GM12801 (cell line): Measurements from ENCODE around the gene CISH.

Experiments used
- TF ChIP-seq, protein P1 (sequence below): IDR thresholded peaks from one replicate; pipeline ENCODE4 v1.5.1; 2011; ENCODE audit warnings: control low read depth; ENCODE audit not compliant: insufficient read length; ENCODE audit errors: extremely low read depth

The CISH gene, protein sequence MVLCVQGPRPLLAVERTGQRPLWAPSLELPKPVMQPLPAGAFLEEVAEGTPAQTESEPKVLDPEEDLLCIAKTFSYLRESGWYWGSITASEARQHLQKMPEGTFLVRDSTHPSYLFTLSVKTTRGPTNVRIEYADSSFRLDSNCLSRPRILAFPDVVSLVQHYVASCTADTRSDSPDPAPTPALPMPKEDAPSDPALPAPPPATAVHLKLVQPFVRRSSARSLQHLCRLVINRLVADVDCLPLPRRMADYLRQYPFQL

DNA sequence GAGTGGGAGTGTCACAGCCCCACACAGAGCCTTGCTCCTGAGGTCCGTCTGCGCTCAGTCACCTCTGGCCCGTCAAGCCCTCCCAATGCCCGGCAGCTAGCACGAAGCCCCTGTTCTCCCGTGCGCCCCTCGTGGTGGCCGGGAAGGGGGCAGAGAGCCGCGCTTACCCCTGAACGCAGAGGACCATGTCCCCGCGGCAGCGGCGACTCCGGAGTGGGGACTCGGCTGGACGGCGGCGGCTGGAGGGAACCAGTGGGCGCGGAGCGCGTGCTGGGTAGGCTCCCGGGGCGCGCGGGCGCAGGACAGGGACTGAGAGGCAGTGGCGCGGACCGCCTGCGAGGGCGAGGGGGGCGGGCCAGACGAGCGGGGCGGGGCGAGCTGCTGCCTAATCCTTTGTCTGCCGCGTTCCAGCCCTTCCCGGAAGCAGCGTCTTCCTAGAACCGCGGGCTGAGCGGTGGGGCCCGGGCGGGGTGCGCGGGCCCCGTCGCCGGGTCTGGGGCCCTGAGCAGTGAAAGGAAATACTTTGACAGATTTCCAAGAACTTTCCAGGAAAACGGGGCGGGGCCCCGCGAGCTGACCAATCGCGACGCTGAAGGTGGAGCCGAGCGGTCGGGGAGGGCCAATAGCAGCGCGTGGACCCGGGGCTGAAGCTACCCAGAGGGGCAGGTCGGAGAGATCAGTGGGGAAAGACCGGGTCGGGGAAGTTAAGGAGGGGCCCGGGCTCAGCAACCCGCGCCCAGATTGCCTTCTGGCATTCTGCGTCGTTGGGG is at the start of gene CISH:
Gene CISH (minus strand): TSS at position 311 of the 770 bp plus-strand sequence. CDS start 124 bp downstream, at position 187.
- TF ChIP-seq, protein P1, sequence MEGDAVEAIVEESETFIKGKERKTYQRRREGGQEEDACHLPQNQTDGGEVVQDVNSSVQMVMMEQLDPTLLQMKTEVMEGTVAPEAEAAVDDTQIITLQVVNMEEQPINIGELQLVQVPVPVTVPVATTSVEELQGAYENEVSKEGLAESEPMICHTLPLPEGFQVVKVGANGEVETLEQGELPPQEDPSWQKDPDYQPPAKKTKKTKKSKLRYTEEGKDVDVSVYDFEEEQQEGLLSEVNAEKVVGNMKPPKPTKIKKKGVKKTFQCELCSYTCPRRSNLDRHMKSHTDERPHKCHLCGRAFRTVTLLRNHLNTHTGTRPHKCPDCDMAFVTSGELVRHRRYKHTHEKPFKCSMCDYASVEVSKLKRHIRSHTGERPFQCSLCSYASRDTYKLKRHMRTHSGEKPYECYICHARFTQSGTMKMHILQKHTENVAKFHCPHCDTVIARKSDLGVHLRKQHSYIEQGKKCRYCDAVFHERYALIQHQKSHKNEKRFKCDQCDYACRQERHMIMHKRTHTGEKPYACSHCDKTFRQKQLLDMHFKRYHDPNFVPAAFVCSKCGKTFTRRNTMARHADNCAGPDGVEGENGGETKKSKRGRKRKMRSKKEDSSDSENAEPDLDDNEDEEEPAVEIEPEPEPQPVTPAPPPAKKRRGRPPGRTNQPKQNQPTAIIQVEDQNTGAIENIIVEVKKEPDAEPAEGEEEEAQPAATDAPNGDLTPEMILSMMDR = no peak

DNA sequence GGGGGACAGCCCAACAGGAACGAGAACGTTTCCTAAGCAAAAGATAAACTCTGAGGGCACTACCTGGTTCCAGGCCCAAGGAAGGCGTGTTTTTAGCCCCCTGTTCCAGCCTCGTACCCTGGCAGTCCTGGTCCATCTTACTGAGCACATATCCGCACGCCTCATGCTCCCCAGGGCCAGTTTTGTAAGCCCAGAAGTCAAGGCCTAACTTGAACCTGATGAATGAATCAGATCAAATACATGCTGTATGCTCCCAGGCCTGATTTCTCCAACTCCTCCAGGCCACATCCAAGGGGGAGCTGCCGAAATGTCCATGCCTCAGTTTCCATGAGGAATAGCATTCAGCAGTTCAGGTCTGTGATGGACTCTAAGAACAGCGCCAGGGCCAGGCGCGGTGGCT is 48.8 kb upstream of the CISH start:
- TF ChIP-seq, protein P1 = no peak

DNA sequence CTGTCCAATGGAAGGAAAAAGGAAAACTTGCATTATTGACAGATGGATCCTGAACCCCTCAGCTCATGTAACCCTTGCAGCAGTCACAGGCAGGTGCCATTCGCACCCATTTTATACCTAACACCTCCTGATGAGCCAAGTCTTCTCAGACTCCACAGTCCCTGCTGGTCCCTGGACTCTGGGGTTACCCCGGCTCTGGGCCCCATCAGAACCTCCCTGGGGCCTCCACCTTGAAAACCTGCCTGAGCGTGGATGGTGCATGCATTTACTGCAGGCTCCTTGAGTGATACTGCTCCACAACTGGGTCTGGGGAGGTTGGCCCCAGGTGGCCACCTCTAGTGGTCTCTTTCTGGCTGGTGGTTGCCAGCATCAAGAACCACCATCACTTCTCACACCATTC is 47.3 kb upstream of the CISH start:
- TF ChIP-seq, protein P1 = no peak

DNA sequence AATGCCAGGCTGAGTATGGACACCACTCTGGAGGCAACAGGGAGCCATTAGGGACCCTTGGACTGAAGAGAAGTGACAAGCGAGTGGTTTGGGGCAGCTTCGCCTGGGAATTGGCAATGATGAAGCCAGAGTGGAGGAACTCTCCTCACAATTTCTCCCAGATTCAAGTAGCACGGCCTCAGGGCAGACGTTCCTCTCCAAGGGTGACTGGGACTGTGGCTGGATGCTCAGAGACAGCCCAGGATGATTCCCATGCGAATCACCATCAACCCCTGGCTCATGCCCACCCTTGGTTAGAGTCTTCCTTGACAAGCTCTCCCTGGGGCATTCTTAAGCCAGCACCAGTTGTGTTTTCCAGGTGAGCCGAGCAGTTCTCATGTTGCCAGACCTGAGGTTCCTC is 46.8 kb upstream of the CISH start:
- TF ChIP-seq, protein P1 = no peak

DNA sequence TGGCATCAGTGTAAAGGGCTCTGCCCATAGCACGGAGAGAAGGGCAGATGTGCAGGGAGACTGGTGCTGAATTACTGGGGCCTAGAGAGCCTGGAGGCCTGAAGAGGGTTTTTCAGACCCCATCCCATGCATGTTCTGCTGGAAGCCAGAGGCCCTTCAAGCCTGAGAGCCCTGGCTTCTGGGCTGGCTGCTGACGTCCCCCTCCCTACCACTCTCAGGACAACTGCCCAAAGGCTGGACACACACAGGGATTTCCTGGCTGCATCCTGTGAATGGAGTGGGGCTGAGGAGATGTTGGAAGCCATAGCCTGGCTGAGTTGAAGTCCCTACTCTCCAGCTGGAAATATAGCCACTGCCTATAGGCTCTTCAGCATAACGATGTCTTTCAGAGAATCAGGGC is 46.2 kb upstream of the CISH start:
- TF ChIP-seq, protein P1 = no peak

DNA sequence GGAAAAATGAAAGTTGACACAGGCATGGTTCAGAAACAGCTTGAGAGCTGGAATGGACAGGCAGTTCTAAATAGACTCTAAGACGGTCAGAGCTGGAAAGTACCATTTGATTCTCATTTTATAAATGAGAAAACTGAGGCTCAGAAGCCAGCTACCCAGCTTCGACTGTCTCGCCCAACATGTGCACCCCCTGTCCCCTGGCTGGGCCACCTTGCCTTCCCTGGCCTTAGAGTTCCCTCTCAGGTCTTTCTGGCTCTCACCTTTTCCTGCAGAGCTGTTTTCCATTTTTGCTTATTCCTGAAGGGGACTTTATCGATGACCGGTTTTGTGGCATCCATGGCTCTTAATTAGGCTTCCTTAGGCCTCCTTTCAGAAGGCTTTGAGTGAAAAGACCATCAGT is 45.8 kb upstream of the CISH start:
- TF ChIP-seq, protein P1 = no peak

DNA sequence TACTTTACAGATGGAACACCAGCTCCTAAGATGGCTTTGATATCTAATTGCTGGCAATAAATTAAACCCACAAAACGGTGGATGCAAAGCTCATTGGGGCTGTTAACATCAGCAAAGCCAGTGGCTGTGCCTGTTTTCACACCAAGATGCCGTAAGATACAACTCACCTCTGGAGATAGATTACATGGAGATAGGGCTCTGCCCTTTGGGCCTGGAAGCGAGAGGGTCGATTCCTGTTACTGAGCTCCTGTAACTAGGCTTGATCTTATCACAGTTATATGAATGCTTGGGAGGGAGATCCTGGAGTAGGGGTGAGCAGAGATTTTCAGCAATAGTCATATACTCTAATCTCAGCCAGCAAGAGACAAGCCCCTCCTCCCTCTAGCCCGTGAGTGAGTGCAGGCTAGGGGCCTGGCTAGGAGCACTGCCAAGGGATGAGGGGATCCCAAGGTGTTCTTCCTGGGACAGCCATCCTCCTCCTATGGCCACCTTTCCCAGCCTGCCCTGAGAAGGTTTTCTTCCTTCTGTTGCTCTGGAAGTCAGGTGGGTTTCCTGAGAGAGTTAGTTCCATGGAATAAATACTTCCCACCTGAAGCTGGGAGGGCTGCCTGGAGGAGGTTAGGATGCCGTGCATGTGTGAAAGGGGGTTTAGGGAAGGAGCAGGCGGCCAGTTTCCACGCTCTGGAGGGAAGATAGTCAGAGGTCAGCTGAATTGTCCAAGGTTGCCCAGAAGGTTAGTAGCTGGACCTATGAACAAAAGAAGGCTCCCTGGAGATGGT is 45.0 kb upstream of the CISH start:
- TF ChIP-seq, protein P1 = no peak
